ENCODE results near the gene SOX8.

The SOX8 gene

GRCh38 chr16:965036-965395 is 16.6 kb upstream of the SOX8 start:
- H3K4me1 Mint-ChIP-seq (ENCODE audit: low read depth): peaks cover 64% of the 10 kb centered on the region
- peak overlapping the region; percentile 74 for H3K4me3 Mint-ChIP-seq
- no peak for DNase-seq
- no peaks in the 10 kb centered on the region for H3K9me3 Mint-ChIP-seq
- peaks cover 49% of the 10 kb centered on the region for H3K36me3 Mint-ChIP-seq (ENCODE audit: low read depth)
- H3K27me3 Mint-ChIP-seq: no peaks in the 10 kb centered on the region
- peak overlapping the region; percentile 95 for H3K27ac Mint-ChIP-seq

- peak overlapping the region; percentile 95 for H3K27ac Mint-ChIP-seq
- H3K4me3 Mint-ChIP-seq: no peak overlapping the region
- DNase-seq: no peak
- H3K4me1 Mint-ChIP-seq (ENCODE audit: low read depth): peaks cover 64% of the 10 kb centered on the region
- H3K36me3 Mint-ChIP-seq (ENCODE audit: low read depth): peaks cover 50% of the 10 kb centered on the region
- H3K27me3 Mint-ChIP-seq: no peaks in the 10 kb centered on the region
- no peaks in the 10 kb centered on the region for H3K9me3 Mint-ChIP-seq
Measured at GRCh38 chr16:965487-965886, 16.1 kb upstream of the SOX8 start.

GRCh38 chr16:966035-966434 is 15.5 kb upstream of the SOX8 start:
- Mint-ChIP-seq H3K36me3 (ENCODE audit: low read depth) (peaks cover 51% of the 10 kb centered on the region), H3K27ac (peak overlapping the region; percentile 95), H3K9me3 (no peaks in the 10 kb centered on the region), H3K27me3 (no peaks in the 10 kb centered on the region), H3K4me3 (no peak overlapping the region), H3K4me1 (ENCODE audit: low read depth) (peaks cover 64% of the 10 kb centered on the region)
- DNase-seq: no peak

GRCh38 chr16:966505-966904 is 15.1 kb upstream of the SOX8 start:
- Mint-ChIP-seq H3K4me3 (no peak overlapping the region), H3K27ac (peak overlapping the region; percentile 44)

GRCh38 chr16:967077-967541 is 14.5 kb upstream of the SOX8 start:
- H3K4me1 Mint-ChIP-seq (ENCODE audit: low read depth): peaks cover 68% of the 10 kb centered on the region
- H3K27ac Mint-ChIP-seq: no peak overlapping the region
- no peak overlapping the region for H3K4me3 Mint-ChIP-seq
- H3K36me3 Mint-ChIP-seq (ENCODE audit: low read depth): peaks cover 51% of the 10 kb centered on the region
- peaks cover 2% of the 10 kb centered on the region for H3K27me3 Mint-ChIP-seq
- DNase-seq: no peak
- H3K9me3 Mint-ChIP-seq: no peaks in the 10 kb centered on the region

More at GRCh38 chr16:966505-966904, 15.1 kb upstream of the SOX8 start:
- no peaks in the 10 kb centered on the region for H3K9me3 Mint-ChIP-seq
- H3K4me1 Mint-ChIP-seq (ENCODE audit: low read depth): peaks cover 67% of the 10 kb centered on the region
- peaks cover under 1% of the 10 kb centered on the region for H3K27me3 Mint-ChIP-seq
- H3K36me3 Mint-ChIP-seq (ENCODE audit: low read depth): peaks cover 51% of the 10 kb centered on the region
- DNase-seq: no peak

GRCh38 chr16:967546-968295 is 13.8 kb upstream of the SOX8 start:
- Mint-ChIP-seq H3K36me3 (ENCODE audit: low read depth) (peaks cover 51% of the 10 kb centered on the region), H3K27me3 (peaks cover 2% of the 10 kb centered on the region), H3K27ac (no peak overlapping the region), H3K9me3 (no peaks in the 10 kb centered on the region), H3K4me3 (no peak overlapping the region), H3K4me1 (ENCODE audit: low read depth) (peaks cover 63% of the 10 kb centered on the region)
- DNase-seq: no peak

GRCh38 chr16:968620-969019 is 12.9 kb upstream of the SOX8 start:
- Mint-ChIP-seq H3K27me3 (peaks cover 2% of the 10 kb centered on the region), H3K4me1 (ENCODE audit: low read depth) (peaks cover 54% of the 10 kb centered on the region), H3K36me3 (ENCODE audit: low read depth) (peaks cover 51% of the 10 kb centered on the region), H3K27ac (peak overlapping the region; percentile 61), H3K9me3 (no peaks in the 10 kb centered on the region), H3K4me3 (peak overlapping the region; percentile 84)
- DNase-seq: no peak

GRCh38 chr16:969508-970385 is 11.8 kb upstream of the SOX8 start:
- peaks cover 46% of the 10 kb centered on the region for H3K36me3 Mint-ChIP-seq (ENCODE audit: low read depth)
- H3K9me3 Mint-ChIP-seq: no peaks in the 10 kb centered on the region
- H3K27ac Mint-ChIP-seq: peak overlapping the region; percentile 77
- DNase-seq: no peak
- H3K27me3 Mint-ChIP-seq: peaks cover 2% of the 10 kb centered on the region
- H3K4me3 Mint-ChIP-seq: peak overlapping the region; percentile 84
- peaks cover 43% of the 10 kb centered on the region for H3K4me1 Mint-ChIP-seq (ENCODE audit: low read depth)

- H3K27me3 Mint-ChIP-seq: peaks cover 2% of the 10 kb centered on the region
- H3K4me3 Mint-ChIP-seq: peak overlapping the region; percentile 84
- peaks cover 41% of the 10 kb centered on the region for H3K36me3 Mint-ChIP-seq (ENCODE audit: low read depth)
- peaks cover 37% of the 10 kb centered on the region for H3K4me1 Mint-ChIP-seq (ENCODE audit: low read depth)
- H3K9me3 Mint-ChIP-seq: no peaks in the 10 kb centered on the region
- no peak for DNase-seq
- peak overlapping the region; percentile 84 for H3K27ac Mint-ChIP-seq
Measured at GRCh38 chr16:970386-970765, 11.2 kb upstream of the SOX8 start.

GRCh38 chr16:970766-971581 is 10.6 kb upstream of the SOX8 start, which contains the start of gene LMF1:
TSS of gene LMF1 (minus strand) at chr16:970984. CDS start at chr16:970980, 4 bp downstream.
- H3K4me1 Mint-ChIP-seq (ENCODE audit: low read depth): peaks cover 31% of the 10 kb centered on the region
- peak; percentile 98 for DNase-seq
- peaks cover 2% of the 10 kb centered on the region for H3K27me3 Mint-ChIP-seq
- H3K9me3 Mint-ChIP-seq: no peaks in the 10 kb centered on the region
- H3K4me3 Mint-ChIP-seq: peak within 1 kb of the TSS; percentile 84
- peak within 1 kb of the TSS; percentile 84 for H3K27ac Mint-ChIP-seq
- peaks cover 36% of the 10 kb centered on the region for H3K36me3 Mint-ChIP-seq (ENCODE audit: low read depth)

- no peak overlapping the region for H3K4me3 Mint-ChIP-seq
Measured at GRCh38 chr16:971582-971905, 10.0 kb upstream of the SOX8 start.

GRCh38 chr16:971981-972315 is 9.6 kb upstream of the SOX8 start:
- Mint-ChIP-seq H3K36me3 (ENCODE audit: low read depth) (peaks cover 27% of the 10 kb centered on the region), H3K27ac (peak overlapping the region; percentile 65), H3K4me3 (no peak overlapping the region), H3K27me3 (peaks cover 2% of the 10 kb centered on the region), H3K4me1 (ENCODE audit: low read depth) (peaks cover 31% of the 10 kb centered on the region), H3K9me3 (no peaks in the 10 kb centered on the region)
- DNase-seq: no peak

More at GRCh38 chr16:971582-971905, 10.0 kb upstream of the SOX8 start:
- no peak for DNase-seq
- Mint-ChIP-seq H3K4me1 (ENCODE audit: low read depth) (peaks cover 30% of the 10 kb centered on the region), H3K27ac (peak overlapping the region; percentile 65), H3K27me3 (peaks cover 2% of the 10 kb centered on the region), H3K36me3 (ENCODE audit: low read depth) (peaks cover 31% of the 10 kb centered on the region), H3K9me3 (no peaks in the 10 kb centered on the region)

- no peaks in the 10 kb centered on the region for H3K9me3 Mint-ChIP-seq
- H3K27ac Mint-ChIP-seq: no peak overlapping the region
- H3K36me3 Mint-ChIP-seq (ENCODE audit: low read depth): peaks cover 23% of the 10 kb centered on the region
- no peak for DNase-seq
- peaks cover 2% of the 10 kb centered on the region for H3K27me3 Mint-ChIP-seq
- H3K4me1 Mint-ChIP-seq (ENCODE audit: low read depth): peaks cover 29% of the 10 kb centered on the region
- H3K4me3 Mint-ChIP-seq: no peak overlapping the region
Measured at GRCh38 chr16:972316-973002, 9.1 kb upstream of the SOX8 start.

- H3K4me3 Mint-ChIP-seq: no peak overlapping the region
- no peaks in the 10 kb centered on the region for H3K9me3 Mint-ChIP-seq
Measured at GRCh38 chr16:973366-973765, 8.2 kb upstream of the SOX8 start.

More at GRCh38 chr16:973366-973765, 8.2 kb upstream of the SOX8 start:
- Mint-ChIP-seq H3K27ac (no peak overlapping the region), H3K4me1 (ENCODE audit: low read depth) (peaks cover 28% of the 10 kb centered on the region), H3K36me3 (ENCODE audit: low read depth) (peaks cover 14% of the 10 kb centered on the region), H3K27me3 (peaks cover 2% of the 10 kb centered on the region)
- no peak for DNase-seq
